Measurements from ENCODE around the gene PIM2. TPM values are rescaled to one million over a fixed set of nuclear protein-coding genes. Genes with fewer than 3 reads are reported as not detected.

The PIM2 gene
- total and polyA plus RNA-seq, 4 donors: 4.5 to 28.3 (median 6.9) TPM

- Histone ChIP-seq H3K27ac (ENCODE audit: low read depth in 1 of 2, low read length in 2 of 2) (no peak overlapping the region), H3K4me1 (ENCODE audit: control insufficient read depth in 4 of 4, insufficient read depth in 4 of 4, low read length in 3 of 4) (peaks cover 1 to 3% (median 2%) of the 10 kb centered on the region in 4 donors), H3K27me3 (ENCODE audit: control insufficient read depth in 4 of 4, insufficient read depth in 4 of 4, low read length in 3 of 4) (no peaks in the 10 kb centered on the region), H3K9me3 (ENCODE audit: control insufficient read depth in 4 of 4, low read length in 3 of 4) (no peaks in the 10 kb centered on the region), H3K36me3 (ENCODE audit: control insufficient read depth in 4 of 4, insufficient read depth in 3 of 4, low read depth in 1 of 4, low read length in 3 of 4) (no peaks in the 10 kb centered on the region), H3K4me3 (ENCODE audit: low read depth in 1 of 3, low read length in 3 of 3) (no peak overlapping the region), H3K9ac (ENCODE audit: low read depth in 1 of 2, low read length in 2 of 2) (no peak overlapping the region)
- no peak for TF ChIP-seq MAX (IDR thresholded peaks at IDR 0.05)
- TF ChIP-seq FOXA2 (IDR thresholded peaks at IDR 0.05): no peak
- no peak for TF ChIP-seq ZBTB33 (IDR thresholded peaks at IDR 0.05)
- no peak for TF ChIP-seq YY1 (IDR thresholded peaks at IDR 0.05)
- no peak for TF ChIP-seq CTCF (IDR thresholded peaks at IDR 0.05; ENCODE audit: low read depth, low read length, missing input control)
- TF ChIP-seq TAF1 (conservative IDR thresholded peaks at IDR 0.05): no peak
- TF ChIP-seq REST (IDR thresholded peaks at IDR 0.05): no peak
- no peak for TF ChIP-seq ATF3 (IDR thresholded peaks at IDR 0.05)
- no peak for TF ChIP-seq HNF4G (IDR thresholded peaks at IDR 0.05)
- no peak for TF ChIP-seq JUND (IDR thresholded peaks at IDR 0.05)
- no peak for TF ChIP-seq RXRA (IDR thresholded peaks at IDR 0.05)
- no peak for TF ChIP-seq HNF4A (conservative IDR thresholded peaks at IDR 0.05)
- TF ChIP-seq FOXA1 (IDR thresholded peaks at IDR 0.05): no peak
- TF ChIP-seq NR2F2 (IDR thresholded peaks at IDR 0.05): no peak
- TF ChIP-seq SP1 (IDR thresholded peaks at IDR 0.05): no peak
- WGBS: 94% methylated on average over 15 of the region's 15 CpGs
- no peak for DNase-seq (ENCODE audit: low spot score)
Observed at GRCh38 chrX:48966796-48967579, 48.2 kb upstream of the PIM2 start.

- no peak overlapping the region for H3K9ac ChIP-seq (ENCODE audit: low read depth in 1 of 2, low read length in 2 of 2)
- WGBS: 98% methylated on average over 14 of the region's 14 CpGs
- TF ChIP-seq YY1 (IDR thresholded peaks at IDR 0.05): no peak
- TF ChIP-seq MAX (IDR thresholded peaks at IDR 0.05): no peak
- TF ChIP-seq RAD21 (IDR thresholded peaks at IDR 0.05): no peak
- TF ChIP-seq SP1 (IDR thresholded peaks at IDR 0.05): no peak
- TF ChIP-seq FOXA1 (IDR thresholded peaks at IDR 0.05): no peak
- no peak for TF ChIP-seq EGR1 (IDR thresholded peaks at IDR 0.05; ENCODE audit: low read depth in 2 of 2)
- no peak for TF ChIP-seq ATF3 (IDR thresholded peaks at IDR 0.05)
- TF ChIP-seq TAF1 (conservative IDR thresholded peaks at IDR 0.05): no peak
- no peak for TF ChIP-seq FOXA2 (IDR thresholded peaks at IDR 0.05)
- no peak for TF ChIP-seq REST (IDR thresholded peaks at IDR 0.05)
- no peak for TF ChIP-seq HNF4G (IDR thresholded peaks at IDR 0.05)
- no peak for TF ChIP-seq NR2F2 (IDR thresholded peaks at IDR 0.05)
Observed at GRCh38 chrX:48965959-48966358, 47.1 kb upstream of the PIM2 start.

More at GRCh38 chrX:48965959-48966358, 47.1 kb upstream of the PIM2 start:
- no peaks in the 10 kb centered on the region for H3K36me3 ChIP-seq (ENCODE audit: control insufficient read depth in 4 of 4, insufficient read depth in 3 of 4, low read depth in 1 of 4, low read length in 3 of 4)
- H3K4me1 ChIP-seq (ENCODE audit: control insufficient read depth in 4 of 4, insufficient read depth in 4 of 4, low read length in 3 of 4): no peaks in the 10 kb centered on the region
- DNase-seq (ENCODE audit: low spot score): no peak
- H3K27ac ChIP-seq (ENCODE audit: low read depth in 1 of 2, low read length in 2 of 2): no peak overlapping the region
- H3K9me3 ChIP-seq (ENCODE audit: control insufficient read depth in 4 of 4, low read length in 3 of 4): no peaks in the 10 kb centered on the region
- no peak overlapping the region for H3K4me3 ChIP-seq (ENCODE audit: low read depth in 1 of 3, low read length in 3 of 3)
- no peaks in the 10 kb centered on the region for H3K27me3 ChIP-seq (ENCODE audit: control insufficient read depth in 4 of 4, insufficient read depth in 4 of 4, low read length in 3 of 4)

All from liver (tissue), 9 donors.